Superior temporal gyrus (tissue), 1 donor: ENCODE results near the gene CRYGN.
A peak's percentile ranks its signal among the peaks of the same experiment; 100 is the strongest.

Experiments used
- DNase-seq: peaks from one replicate; pipeline ENCODE4 v3.0.0-alpha.2; 2016; ENCODE audit errors: extremely low spot score

Gene CRYGN

DNA sequence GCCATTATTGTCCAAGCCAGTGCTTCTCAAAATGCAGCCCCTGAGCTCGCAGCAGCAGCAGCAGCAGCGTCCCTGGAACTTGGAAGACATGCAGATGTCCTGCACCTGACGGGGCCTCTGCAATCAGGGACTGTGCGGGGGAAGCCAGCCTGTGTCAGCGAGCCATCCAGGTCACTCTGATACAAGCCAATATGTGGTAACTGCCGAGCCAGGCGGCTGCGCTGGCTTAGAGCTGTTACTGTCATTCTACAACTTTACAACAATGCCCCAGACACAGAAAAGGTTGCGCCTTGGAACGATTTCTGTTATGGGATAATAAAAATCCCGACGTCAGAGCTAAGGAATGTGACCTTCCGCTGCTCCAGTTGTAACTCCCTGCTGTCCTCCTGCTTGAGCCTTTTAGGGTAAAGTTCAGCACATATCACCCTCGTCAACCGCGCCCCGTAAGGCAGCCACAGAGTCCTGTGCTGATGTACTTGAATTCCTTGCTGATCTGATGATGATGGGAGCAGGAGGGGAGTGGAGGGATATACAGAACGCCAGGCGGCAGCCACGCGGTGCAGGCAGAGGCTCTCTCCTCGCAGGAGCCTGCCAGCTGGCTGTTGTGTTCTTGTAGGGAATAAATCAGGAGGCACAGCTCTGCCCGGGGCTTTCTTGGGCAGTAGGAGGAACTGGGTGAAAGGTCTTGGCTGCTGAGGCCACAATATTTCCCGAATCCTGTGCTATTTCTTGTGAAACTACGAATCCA, 20.0 kb upstream of the CRYGN start:
- peak; percentile 57 for DNase-seq

DNA sequence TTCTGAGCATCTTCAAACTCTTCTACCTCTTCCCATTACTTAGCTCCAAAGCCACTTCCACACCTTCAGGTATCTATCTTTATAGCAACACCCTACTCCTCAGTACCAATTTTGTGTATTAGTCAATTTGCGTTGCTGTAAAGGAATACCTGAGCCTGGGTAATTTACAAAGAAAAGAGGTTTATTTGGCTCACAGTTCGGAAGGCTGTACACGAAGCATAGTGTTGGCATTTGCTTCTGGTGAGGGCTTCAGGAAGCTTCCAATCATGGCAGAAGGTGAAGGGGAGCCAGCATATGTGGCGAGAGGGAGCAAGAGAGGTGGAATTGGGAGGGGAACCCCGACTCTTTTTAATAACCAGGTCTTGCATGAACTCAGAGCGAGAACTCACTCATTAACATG, 17.6 kb upstream of the CRYGN start:
- no peak for DNase-seq

DNA sequence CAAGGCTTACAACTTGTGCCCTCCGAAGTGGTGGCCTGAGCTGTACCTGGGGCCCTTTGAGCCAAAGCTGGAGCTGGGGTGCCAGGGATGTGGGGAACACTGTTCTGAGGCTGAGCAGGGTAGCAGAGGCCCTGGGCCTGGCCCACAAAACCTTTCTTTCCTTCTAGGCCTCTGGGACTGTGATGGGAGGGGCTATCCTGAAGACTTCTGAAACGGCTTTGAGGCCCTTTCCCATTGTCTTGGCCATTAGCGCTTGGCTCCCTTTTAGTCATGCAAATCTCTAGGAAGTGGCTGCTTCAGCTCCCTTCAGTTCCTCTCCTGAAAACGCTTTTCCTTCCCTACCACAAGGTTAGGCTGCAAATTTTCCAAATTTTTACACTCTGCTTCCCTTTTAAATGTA, 16.8 kb upstream of the CRYGN start:
- no peak for DNase-seq

- DNase-seq: no peak
Measured at GRCh38 chr7:151456276-151456675, 16.3 kb upstream of the CRYGN start.

GRCh38 chr7:151455690-151456089, 15.7 kb upstream of the CRYGN start:
- no peak for DNase-seq

DNA sequence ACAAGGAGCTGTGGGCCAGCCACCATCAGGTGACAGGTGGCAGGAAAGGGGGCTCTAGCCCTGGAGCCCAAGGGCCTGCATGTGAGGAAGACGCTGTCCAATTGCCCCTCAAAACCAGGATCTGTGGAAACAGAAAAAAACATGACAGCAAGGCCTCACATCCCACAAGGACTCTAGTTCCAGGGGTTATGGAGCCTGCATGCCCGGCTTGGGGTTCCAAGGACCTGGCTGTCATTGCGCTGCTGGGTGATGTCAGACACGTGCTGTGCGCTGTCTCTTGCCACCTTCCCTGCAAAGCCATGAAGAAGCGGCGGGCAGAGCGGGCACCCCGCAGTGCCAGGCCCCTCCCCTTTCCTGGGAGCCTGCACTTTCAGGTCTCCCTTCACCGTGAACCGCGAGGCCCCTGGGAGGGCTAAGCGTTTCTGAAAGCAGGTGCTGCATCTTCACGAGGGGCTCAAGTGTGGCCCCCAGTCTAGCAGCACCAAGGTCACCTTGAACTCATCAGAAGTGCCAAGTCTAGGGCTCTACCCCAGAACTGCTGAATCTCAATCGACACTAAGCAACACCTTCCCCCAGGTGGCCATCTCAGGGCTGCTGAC, 15.1 kb upstream of the CRYGN start:
- DNase-seq: no peak

- DNase-seq: no peak
Measured at GRCh38 chr7:151454305-151454704, 14.4 kb upstream of the CRYGN start.

- DNase-seq: no peak
Measured at GRCh38 chr7:151453326-151453791, 13.4 kb upstream of the CRYGN start.

GRCh38 chr7:151452680-151453325, 12.9 kb upstream of the CRYGN start:
- no peak for DNase-seq

DNA sequence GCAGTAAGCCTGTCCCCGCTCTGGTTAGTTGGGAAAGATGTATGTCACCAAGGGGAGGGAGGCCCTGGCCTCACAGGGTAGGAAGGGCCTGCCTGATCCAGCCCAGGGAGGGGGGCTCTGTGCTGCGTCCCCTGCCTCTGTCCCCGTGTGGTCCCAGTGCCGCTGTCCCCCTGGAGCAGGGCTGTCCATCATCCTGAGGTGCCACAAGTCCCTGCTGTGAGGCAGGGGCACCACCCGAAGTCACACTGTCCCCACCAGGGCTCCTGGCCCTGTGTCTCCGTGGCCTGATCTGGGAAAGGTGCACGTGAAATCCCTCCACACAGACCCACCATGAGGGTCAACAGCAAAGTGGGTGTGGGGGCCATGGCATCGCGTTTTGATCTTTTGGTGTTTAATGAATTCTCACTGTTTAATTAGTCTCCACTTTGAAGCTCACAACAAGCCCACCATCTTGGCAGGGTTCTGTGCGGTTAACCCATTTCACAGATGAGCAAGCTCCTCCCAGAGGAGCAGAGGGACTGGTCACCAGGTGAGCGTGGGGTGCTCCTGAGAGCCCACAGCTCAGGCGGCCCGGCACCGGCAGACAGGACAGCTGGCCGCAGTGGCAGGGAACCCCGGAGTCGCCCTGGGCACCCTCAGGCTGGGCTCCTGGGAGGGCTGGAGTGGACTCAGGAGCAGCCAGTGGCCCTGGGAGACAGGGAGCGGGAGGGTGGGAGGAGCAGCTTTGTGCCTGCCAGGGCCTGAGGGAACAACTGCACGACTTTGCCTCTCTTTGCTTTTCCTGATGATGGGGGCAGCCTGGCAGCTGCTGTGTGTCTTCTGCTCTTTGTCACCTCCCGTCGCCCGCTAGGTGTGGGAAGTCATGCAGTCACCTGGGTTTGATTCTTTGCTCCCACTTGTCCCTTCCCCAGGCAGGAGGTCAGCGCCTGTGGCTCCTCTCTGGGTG, 12.0 kb upstream of the CRYGN start:
- no peak for DNase-seq

DNA sequence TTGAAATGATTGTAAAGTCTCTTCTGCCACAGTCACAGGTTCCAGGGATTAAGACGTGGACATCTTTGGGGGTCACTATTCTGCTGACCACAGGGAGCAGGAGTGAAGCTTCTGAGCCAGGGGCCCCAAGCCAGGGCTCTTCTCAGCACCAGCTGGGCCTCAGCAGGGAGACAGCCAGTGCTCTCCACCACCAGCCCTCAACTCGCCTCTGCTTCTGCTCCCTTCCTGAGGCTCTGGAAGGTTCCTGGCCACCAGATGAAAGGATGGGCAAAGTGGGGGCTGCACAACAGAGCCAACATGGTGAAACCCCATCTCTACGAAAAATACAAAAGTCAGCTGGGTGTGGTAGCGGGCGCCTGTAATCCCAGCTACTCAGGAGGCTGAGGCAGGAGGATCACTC, 11.2 kb upstream of the CRYGN start:
- DNase-seq: no peak

GRCh38 chr7:151449990-151450389, 10.0 kb upstream of the CRYGN start:
- no peak for DNase-seq

GRCh38 chr7:151448261-151449252, 8.6 kb upstream of the CRYGN start:
- DNase-seq: peak; percentile 57

DNA sequence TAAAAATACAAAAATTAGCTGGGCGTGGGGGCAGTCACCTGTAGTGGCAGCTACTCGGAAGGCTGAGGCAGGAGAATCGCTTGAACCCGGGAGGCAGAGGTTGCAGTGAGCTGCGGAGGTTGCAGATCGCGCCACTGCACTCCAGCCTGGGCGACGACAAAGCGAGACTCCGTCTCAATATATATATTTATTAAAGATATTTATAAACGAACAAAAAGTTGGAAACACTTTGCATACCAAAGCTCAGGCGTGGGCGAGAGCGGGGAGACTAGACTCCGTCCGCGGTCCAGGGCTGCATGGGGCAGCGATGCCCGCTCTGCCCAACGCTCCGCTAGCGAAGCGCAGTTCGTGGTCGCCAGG, 7.9 kb upstream of the CRYGN start:
- no peak for DNase-seq

- DNase-seq: no peak
Measured at GRCh38 chr7:151447312-151447711, 7.4 kb upstream of the CRYGN start.

DNA sequence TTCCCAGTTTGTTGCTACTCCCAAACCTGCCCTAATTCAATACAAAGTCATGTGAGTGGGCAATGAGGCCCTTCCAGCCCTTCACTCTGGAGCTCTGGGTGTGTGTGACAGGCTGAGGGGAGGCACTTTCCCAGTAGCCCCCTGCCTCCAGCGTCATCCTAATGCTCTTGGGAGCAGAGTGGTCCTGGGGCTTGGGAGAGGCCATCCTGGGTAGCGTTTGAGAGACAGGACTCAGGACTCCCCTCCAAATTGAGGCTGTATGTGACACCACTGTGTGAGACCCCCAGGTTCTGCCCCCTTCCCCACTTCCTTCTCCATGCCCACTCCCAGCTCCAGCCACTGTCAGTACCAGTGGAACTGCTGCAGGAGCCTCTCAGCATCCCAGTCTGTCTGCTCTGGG, 6.5 kb upstream of the CRYGN start:
- no peak for DNase-seq

DNA sequence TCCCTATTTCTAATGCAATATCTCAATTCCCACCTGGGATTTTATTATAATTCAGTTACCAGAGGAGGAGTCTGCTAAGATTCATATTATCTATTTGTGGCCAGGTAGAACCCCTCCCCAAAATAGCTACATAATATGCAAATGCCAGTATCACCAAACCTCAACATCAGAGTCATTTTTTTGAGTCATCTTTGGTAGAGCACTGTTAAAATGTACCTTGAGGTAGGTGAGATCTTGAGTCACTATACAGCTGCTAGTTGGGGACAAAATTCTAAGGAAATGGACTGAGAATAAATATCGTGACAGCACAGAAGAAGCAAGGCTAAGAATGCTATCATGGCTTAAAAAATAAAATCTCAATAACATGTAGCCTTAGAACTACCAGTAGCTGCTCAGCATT, 4.7 kb upstream of the CRYGN start:
- DNase-seq: no peak

- no peak for DNase-seq
Measured at GRCh38 chr7:151442776-151443496, 3.0 kb upstream of the CRYGN start.

GRCh38 chr7:151440799-151441445, 981 bp upstream of the CRYGN start:
- no peak for DNase-seq
